Prostate gland (tissue), 2 donors: ENCODE results near the gene ITPKB. TPM values are rescaled to one million over a fixed set of nuclear protein-coding genes. Genes with fewer than 3 reads are reported as not detected.

Source experiments
- DNase-seq: peaks from one replicate; pipeline ENCODE4 v3.0.0-alpha.2; 2019; ENCODE audit warnings: low spot score
- H3K27ac ChIP-seq, 2 donors: fragments of 200-600 bp; sonication (generic); 2 replicates each; pipeline ENCODE4 v1.5.1; 2017 to 2019
- H3K27me3 ChIP-seq: fragments of 200-600 bp; sonication (generic); replicated peaks from 2 replicates; pipeline ENCODE4 v1.5.1; 2019; ENCODE audit not compliant: insufficient read depth
- H3K36me3 ChIP-seq, 2 donors: fragments of 200-600 bp; sonication (generic); 1 replicate in 1 of 2; 2 replicates in 1 of 2; pipeline versions ENCODE4 v1.5.1 to v1.8.1; 2017 to 2019
- H3K4me1 ChIP-seq: fragments of 200-600 bp; sonication (generic); replicated peaks from 2 replicates; pipeline ENCODE4 v1.5.1; 2019
- H3K4me3 ChIP-seq, 2 donors: fragments of 200-600 bp; sonication (generic); 2 replicates each; pipeline ENCODE4 v1.5.1; 2017 to 2019
- H3K9me3 ChIP-seq: fragments of 200-600 bp; sonication (generic); 2 replicates; pipeline ENCODE4 v1.5.1; 2017
- CTCF ChIP-seq, 4 experiments: fragments of 200-600 bp in 2 of 4; fragments of 450-650 bp in 2 of 4; sonication (generic) in 2 of 4; IDR thresholded peaks; 1 replicate in 3 of 4; 2 replicates in 1 of 4; pipeline ENCODE4 v1.5.1; 2016 to 2019; ENCODE audit warnings: antibody characterized with exemption in 4 of 4, mild to moderate bottlenecking in 2 of 4, moderate library complexity in 2 of 4
- POLR2A ChIP-seq: fragments of 450-650 bp; IDR thresholded peaks from one replicate; pipeline ENCODE4 v1.6.1; 2016; ENCODE audit warnings: antibody characterized with exemption, mild to moderate bottlenecking
- POLR2AphosphoS5 ChIP-seq: sonication (generic); formaldehyde crosslinking; IDR thresholded peaks from one replicate; pipeline ENCODE4 v1.6.1; 2017; ENCODE audit warnings: antibody characterized with exemption
- WGBS: methylation state at CpG from one replicate; pipeline ENCODE4 v1.1.5; 2018; 5-methylcytosine and 5-hydroxymethylcytosine counted together
- intact Hi-C: fragments of 100-400 bp; cut with DNase I; formaldehyde crosslinking; loops from one replicate; pipeline ENCODE4 v1.14.2; 2022
- total RNA-seq, 2 donors: library from RNA; depleted of rRNA; stranded (reverse); fragments of >200 nt; gene quantifications; one replicate each; pipeline ENCODE4 v1.1.0, GENCODE V29; 2016

The ITPKB gene
- total RNA-seq, 2 donors from 2014 or later: 47.5 to 49.2 TPM

GRCh38 chr1:226764533-226764932 lies 25.5 kb upstream of the ITPKB start:
- no peaks in the 10 kb centered on the region for H3K27me3 ChIP-seq
- no peak overlapping the region for H3K4me3 ChIP-seq
- no peaks in the 10 kb centered on the region for H3K36me3 ChIP-seq
- intact Hi-C loops: no loop called here
- no peaks in the 10 kb centered on the region for H3K4me1 ChIP-seq
- DNase-seq: no peak
- H3K9me3 ChIP-seq: no peaks in the 10 kb centered on the region
- H3K27ac ChIP-seq: no peak overlapping the region
- 97% methylated on average over 2 of the region's 2 CpGs for WGBS
- TF ChIP-seq POLR2AphosphoS5: no peak
- TF ChIP-seq POLR2A: no peak
- TF ChIP-seq CTCF (IDR thresholded peaks at IDR 0.05): no peak

- TF ChIP-seq POLR2AphosphoS5 (no peak), POLR2A (no peak), CTCF (IDR thresholded peaks at IDR 0.05) (no peak)
- DNase-seq: no peak
- H3K27ac ChIP-seq: no peak overlapping the region
- intact Hi-C loops: no loop called here
- H3K9me3 ChIP-seq: no peaks in the 10 kb centered on the region
- no peaks in the 10 kb centered on the region for H3K36me3 ChIP-seq
- H3K4me1 ChIP-seq: no peaks in the 10 kb centered on the region
- 43% methylated on average over 4 of the region's 4 CpGs for WGBS
- no peaks in the 10 kb centered on the region for H3K27me3 ChIP-seq
- no peak overlapping the region for H3K4me3 ChIP-seq
Measured at GRCh38 chr1:226763905-226764264, 24.8 kb upstream of the ITPKB start.

GRCh38 chr1:226762988-226763904 lies 24.2 kb upstream of the ITPKB start:
- Histone ChIP-seq H3K9me3 (no peaks in the 10 kb centered on the region), H3K4me1 (no peaks in the 10 kb centered on the region), H3K36me3 (no peaks in the 10 kb centered on the region), H3K4me3 (no peak overlapping the region), H3K27me3 (no peaks in the 10 kb centered on the region), H3K27ac (no peak overlapping the region)
- no peak for DNase-seq
- WGBS: 91% methylated on average over 7 of the region's 7 CpGs
- TF ChIP-seq CTCF (IDR thresholded peaks at IDR 0.05) (no peak), POLR2AphosphoS5 (no peak), POLR2A (no peak)
- intact Hi-C loops: no loop called here

- WGBS: 84% methylated on average over 4 of the region's 4 CpGs
Measured at GRCh38 chr1:226762055-226762454, 23.0 kb upstream of the ITPKB start.

More at GRCh38 chr1:226762055-226762454, 23.0 kb upstream of the ITPKB start:
- H3K36me3 ChIP-seq: no peaks in the 10 kb centered on the region
- no peaks in the 10 kb centered on the region for H3K9me3 ChIP-seq
- H3K4me1 ChIP-seq: no peaks in the 10 kb centered on the region
- no peaks in the 10 kb centered on the region for H3K27me3 ChIP-seq
- no peak overlapping the region for H3K27ac ChIP-seq
- H3K4me3 ChIP-seq: no peak overlapping the region
- TF ChIP-seq CTCF (IDR thresholded peaks at IDR 0.05): no peak
- no peak for TF ChIP-seq POLR2AphosphoS5
- TF ChIP-seq POLR2A: no peak
- intact Hi-C loops: no loop called here
- no peak for DNase-seq
